Mucosa of gallbladder (tissue), 1 donor: Measurements from ENCODE around the gene ATG7. TPM values are rescaled to one million over a fixed set of nuclear protein-coding genes. Genes with fewer than 3 reads are reported as not detected.
A peak's percentile ranks its signal among the peaks of the same experiment; 100 is the strongest.
"Not testable (repeated sequence)": the region's sequence is repeated elsewhere in the genome, so short reads cannot be mapped to it uniquely, and the experiment has no call there.

Experiments used
- DNase-seq: peaks from one replicate; pipeline ENCODE4 v3.0.0-alpha.2; 2020; ENCODE audit warnings: low spot score
- total RNA-seq: library from RNA; stranded (reverse); gene quantifications from one replicate; pipeline ENCODE4 v1.2.1, GENCODE V29; 2021
- donor health status: DM: no; HTN: no; CAD: no.

ATG7 gene
- total RNA-seq, 1 donor from 2014 or later, result 32.0 TPM

DNA sequence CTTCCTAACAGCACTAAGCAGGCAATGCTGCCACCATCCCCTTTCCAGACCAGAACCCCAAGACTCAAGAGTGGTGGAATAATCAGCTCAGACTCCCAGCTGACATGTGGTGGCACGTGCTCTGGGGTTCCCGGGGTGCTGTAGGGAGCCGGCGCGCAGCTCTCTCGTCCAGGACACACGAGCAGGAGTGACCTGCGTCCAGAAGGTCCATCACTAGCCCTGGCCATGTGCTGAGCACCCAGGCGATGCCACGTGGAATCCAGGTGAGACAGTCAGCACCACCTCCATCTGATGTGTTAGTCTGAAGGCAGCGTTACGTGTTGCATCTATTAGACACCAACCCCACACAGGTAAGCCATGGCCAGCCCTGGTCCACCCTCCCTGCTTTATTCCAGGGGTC, 293.3 kb downstream of the ATG7 start:
- no peak for DNase-seq

DNA sequence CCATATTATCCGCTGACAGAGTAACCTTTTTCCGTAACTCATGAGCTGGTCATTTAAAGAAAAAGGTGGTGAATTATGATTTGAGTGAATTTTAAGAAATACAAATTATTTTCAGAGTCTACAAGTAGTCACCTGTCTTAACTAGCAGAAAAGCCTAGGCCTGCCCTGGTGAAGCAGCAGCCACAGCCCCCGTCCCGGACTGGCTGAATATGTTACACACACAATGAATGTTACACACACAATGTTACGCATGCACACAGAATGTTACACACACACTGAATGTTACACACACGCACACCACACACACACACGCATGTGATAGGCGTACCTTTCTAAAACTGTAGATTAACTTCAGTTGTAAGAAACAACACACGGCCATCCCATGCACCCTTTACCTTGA, 293.7 kb downstream of the ATG7 start:
- no peak for DNase-seq

DNA sequence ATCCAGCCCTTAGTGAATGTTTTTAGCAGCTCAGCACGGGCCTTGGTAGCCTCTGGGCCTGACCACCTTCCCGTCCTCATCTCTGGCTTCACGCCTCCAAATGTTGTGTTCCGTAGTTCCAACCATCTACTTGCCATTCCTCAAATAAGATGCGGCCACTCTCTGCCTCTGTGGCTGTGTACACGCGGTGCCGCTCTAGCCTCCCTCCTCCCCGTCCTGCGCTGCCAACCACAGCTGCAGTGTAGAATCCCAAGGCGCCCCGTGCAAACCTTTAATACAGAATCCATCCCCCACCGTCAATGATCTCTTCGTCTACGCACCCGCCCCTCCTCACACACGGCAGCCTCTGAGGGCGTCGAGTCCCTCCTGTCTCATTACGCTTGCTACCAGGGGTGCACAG, 294.3 kb downstream of the ATG7 start:
- no peak for DNase-seq

DNA sequence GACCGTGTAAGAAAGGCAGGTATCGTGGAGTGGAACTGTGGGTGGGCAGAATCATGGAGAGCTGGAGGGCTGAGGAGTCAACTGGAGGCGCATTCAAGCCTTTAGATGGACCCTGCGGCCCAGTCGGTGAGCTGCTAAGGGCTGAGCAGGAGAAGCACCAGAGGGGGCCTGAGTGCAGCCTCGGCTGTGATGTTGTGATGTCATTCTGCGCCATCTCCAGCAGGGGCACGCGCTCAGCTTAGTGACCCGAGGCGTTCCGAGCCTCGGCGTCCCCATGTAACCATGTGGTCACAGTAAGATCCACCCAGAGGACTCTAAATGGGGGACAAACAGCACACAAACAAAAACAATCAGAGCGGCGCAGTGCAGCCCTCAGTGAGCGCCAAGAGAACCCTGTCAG, 294.7 kb downstream of the ATG7 start:
- DNase-seq, result no peak

DNA sequence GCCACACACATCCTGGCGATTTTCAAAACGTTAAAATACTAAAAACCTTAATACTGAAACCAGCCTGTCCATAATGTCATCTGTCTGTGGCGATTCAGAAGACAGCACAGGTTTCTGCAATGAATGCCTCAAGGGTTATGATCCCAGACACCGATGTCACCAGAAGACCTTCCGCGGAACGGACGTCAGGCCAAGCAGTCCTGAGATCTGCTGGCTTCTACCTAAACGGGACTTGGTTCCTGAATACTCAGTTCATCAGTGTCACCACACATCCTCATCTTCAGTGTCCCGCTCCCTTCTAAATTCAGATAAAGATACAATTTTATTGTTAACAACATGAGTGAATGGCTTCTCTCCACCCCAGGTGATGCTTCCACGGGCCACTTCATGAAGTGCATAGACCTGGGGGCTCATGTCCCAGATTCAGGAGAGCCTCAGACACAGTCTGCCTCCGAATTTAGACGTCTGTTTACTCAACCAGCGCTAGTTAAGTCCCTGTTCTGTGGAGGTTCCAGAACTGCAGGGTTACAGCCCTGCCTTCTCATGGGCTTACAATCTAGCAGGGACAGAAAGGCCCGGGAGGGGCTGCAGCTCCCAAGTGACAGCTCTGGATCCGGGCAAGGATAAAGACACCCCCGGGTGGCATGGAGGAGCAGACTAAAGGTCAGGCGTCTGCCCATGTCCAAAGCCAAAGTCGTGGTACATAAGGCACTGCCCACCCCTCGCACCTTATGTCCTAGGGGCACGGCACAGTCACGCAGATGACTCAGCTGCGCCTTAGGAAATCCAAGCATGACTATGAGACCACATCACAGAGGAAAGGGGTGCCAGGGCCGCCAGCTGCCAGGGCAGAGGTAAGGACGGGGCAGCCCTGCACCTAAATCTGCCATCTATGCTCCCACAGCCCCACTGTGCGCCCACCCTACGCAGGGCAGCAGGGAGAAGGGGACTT, 295.6 kb downstream of the ATG7 start:
- no peak for DNase-seq

DNA sequence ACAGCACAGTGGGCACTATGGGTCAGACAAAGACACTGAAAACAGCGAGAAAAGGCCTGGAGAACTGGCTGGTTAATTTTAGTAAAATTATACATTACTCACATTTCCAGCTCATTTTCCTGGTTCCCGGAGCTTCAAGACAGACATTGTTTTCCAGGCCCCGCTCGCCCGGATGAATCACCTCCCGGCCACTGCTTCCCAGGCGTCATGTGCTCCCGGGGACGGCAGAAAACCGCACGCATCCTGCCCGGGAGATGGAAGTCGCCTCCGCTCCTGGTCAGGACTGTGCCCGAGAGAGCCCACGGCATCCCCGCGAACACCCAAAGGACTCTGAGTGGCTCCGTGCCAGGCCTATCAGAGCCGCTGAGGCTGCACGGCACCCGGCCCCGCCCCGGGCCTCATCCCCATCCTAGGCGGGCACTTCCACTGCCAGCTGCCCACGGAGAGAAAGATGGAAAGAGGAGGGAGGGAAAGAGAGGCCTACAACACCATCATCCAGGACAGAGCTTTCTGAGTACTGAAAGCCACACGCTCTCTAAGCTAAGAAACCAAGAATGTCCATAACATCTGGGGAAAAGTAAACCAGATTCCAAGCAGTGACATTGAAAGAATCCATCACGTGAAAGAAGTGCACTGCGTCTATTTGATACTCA, 296.4 kb downstream of the ATG7 start:
- peak; percentile 63 for DNase-seq

DNA sequence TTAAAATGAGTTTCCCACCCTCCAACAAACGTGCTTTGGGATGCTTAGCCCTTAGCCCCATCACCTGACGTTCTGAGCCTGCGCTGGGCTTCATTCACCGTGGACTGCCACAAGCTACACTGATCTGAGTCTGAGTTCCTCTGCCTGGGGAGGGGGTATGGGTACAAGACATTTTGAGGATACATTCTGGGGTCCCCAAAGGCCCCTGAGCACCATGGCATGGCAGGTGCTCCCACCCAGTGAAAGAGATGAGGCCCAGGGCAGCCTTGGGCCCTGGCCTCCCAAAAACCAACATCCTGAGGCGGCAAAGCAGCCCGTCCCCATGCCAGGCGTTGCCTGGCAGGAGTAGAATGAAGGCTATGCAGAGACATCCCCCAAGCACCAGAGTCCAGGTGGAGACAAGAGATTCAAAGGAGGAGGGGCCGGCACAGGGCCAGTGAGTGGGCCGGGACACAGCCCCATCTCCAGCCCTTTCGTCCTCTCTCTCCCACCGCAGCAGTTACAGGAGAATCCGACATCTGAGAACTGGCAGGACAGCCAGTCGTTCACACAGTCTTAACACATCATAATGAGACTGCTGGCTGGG, 297.1 kb downstream of the ATG7 start:
- DNase-seq, result no peak

DNA sequence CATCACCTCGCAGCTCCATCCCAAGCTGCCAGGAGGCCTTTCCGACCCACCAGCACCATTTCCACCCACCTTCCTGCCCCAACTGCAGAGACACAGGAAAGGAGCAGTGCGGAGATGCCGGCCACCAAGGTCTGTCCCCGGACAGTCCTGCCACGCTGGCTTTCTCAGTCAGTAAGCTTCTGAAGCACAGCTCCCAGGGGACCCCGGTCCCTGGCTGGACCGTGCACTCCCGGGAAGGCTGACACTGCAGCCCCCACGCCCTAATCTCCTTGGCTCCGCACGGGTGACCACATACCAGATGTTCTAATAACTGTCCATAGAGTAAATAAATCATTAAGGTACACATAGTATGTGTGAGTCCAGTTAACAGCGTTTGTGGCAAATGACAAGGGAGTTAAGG, 298.1 kb downstream of the ATG7 start:
- no peak for DNase-seq

DNA sequence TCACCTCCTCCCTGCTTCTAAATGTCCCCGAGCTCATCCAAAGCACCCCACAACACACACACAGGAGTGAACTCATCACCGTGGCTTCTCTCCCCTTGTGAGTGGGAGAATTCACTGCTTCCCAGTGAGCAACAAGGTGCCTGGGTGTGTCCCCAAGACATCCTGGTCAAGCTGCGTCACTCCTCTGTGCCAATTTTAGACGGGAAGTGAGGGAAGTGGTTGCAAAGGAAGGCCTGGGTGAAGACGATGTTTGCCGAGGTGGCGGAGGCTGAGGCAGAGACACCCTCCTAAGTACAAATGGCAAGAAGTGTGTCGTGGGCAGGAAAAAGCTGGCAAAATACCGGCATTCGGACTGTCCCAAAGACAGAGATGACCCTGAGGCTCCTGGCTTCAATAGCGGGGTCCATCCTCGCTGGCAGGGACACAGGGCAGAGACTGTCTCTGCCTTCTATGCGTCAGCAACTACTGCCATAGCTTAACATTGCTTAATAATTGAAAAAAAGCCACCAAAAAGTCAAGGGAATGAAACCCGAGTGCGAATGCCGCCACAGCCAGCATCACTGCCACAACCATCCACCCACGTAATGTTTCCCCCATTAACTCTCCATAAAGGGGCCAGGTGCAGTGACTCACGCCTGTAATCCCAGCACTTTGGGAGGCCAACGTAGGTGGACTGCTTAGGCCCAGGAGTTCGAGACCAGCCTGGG, 298.7 kb downstream of the ATG7 start:
- no peak for DNase-seq

DNA sequence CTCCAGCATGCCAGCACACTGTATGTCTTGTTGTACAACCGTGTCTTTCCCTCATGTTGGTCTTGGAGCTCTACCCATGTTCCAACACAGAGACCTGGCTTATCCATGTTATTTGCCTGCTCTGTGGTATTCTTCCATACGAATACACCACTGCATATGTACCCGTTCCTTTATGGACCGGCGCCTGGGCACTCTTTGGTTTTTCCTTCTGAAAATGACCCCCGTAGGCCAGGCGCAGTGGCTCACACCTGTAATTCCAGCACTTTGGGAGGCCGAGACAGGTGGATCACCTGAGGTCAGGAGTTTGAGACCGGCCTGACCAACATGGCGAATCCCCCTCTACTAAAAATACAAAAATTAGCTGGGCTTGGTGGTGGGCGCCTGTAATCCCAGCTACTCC, 300.5 kb downstream of the ATG7 start:
- not testable (repeated sequence) for DNase-seq

DNA sequence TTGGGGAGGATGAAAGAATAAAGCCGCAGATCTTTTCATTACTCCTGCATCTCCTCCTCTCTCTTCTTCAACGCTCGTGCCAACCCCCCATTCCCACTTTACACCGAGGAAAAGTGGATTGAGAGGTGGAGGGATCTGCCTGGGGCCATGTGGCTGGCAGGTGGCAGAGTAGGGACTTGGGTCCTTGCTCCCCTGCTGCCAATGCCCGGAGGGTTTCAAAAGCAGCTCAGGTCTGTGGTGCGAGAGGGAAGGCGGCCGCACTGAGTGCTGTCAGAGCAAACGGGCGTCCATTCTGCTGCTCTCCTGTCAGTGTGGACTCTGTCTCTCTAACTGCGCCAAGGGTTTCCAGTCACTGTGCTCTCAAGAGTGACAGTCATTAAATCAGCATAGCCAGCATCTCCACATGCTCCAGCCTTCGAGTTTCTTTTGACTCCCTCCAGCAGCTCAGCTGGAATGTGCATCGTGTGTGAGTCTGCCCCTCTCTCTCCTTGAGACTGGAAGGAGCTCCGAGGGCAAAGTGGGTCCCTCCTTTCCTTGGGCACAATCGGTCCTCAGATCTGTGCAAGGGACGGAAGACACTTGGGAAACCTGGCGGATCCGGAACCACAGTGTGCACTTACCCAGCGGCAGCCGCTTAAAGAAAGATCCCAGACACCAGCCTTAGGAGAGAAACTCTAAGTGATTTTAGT, 302.9 kb downstream of the ATG7 start:
- DNase-seq, result no peak

DNA sequence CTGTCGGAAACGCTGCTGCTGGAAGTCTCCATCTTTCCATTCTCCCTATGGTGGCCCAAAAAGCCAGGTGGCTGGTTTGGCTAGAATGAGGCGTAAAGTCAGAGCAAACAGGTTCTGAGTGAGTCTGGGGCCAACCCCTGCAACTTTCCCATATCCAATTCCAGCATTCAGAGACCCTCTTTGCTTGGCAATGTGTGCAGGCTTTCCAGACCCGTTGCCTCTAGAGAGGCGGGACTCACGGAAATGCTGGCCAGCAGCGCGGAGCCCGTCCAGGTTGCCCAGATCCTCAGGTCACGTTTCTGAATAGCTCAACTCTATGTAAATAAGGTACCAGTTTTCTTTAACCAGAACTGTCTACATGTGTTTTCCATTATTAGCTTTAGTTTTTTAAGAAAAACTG, 303.5 kb downstream of the ATG7 start:
- DNase-seq, result no peak

DNA sequence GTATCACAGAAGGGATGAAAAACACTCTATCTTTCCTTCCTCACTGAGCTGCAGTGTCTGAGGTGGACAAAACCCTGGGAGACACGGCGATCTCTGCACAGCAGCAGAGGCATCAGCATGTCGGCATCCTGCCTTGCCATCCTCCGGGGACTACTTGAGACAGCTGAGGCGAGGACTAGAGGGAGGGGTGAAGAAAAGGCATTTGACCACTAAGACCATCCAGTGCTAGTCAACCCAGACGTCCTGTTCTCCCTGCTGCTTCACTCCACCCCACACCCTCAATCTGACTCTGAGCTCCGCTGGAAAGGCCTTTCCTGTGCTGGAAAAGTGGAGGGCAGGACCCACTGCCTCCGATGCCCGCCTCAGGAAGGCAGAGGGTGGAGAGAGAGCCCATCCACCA, 304.3 kb downstream of the ATG7 start:
- DNase-seq, result no peak

DNA sequence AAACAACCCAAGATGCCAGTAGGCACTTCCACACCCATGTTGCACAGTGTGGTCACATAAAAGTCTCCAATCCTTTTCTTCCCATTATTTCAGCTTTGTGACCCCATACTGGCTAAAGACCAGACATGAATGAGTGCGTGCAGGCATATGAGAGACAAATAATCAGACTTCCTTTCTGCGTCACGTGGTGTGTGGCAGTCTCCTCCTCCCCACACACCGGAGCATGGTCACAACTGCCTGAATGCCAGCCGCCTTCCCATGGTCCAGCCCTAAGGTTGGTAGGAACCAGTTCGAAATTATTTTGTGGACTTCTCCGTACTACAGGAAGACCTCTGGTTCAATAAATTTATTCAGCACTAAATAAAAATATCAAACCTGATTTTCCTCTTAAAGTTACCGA, 306.0 kb downstream of the ATG7 start:
- DNase-seq, result no peak

DNA sequence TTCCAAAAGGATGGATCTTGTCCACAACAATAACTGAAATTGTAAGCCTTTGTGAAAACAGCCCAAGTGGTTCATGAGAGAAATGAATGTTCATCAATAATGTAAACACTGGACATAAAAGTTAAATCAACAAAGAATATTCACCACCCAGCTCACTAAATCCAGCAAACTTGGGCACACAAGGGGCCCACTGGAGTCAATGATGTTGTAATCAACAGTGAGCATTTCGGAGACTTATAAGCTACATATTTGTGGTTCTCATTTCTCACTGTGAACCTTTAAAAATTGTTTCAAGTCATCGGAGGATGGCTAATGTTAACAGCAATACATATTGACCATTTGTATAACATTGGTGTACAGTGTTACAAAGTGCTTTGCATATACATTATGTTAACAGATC, 308.4 kb downstream of the ATG7 start:
- no peak for DNase-seq

DNA sequence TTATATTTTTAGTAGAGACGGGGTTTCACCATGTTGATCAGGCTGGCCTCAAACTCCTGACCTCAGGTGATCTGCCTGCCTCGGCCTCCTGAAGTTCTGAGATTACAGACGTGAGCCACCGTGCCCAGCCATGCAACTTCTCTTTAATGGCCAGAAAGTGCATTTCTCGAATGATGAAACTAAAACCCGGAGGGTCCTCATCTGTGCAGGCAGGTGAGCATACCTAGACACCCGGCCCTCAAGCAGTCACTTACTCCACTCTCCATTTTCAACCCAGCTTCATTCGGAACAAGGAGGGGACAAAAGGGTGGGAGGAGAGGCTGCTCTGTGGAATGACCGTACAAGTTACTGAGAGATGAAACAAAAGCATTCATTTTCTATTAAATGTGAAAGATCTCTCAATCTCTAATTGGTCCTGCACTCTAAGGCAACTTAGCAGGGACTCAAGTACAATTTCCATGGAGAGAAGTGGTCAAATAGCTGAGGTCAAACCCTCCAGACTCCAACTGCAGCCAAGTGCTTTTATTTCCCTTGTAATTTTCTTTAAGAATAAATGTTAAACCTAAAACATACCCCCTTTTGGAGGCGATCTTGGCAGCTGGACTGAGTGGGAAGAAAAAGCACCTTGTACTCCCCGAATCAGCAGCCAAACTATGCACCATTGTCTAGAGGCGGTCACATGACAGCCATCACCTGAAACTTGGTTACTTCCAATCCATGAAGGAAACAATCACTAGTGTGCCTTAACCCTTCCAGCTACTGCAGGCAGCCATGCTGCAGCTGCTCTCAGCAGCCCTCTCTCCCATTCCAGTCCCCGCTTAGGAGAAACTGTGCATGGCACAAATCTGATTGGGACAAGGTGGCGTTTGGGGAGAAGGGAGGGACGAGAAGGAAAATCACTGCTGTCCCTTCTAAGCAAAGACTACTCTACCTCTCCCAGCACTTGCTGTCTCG, 309.3 kb downstream of the ATG7 start:
- DNase-seq, result peak; percentile 71

DNA sequence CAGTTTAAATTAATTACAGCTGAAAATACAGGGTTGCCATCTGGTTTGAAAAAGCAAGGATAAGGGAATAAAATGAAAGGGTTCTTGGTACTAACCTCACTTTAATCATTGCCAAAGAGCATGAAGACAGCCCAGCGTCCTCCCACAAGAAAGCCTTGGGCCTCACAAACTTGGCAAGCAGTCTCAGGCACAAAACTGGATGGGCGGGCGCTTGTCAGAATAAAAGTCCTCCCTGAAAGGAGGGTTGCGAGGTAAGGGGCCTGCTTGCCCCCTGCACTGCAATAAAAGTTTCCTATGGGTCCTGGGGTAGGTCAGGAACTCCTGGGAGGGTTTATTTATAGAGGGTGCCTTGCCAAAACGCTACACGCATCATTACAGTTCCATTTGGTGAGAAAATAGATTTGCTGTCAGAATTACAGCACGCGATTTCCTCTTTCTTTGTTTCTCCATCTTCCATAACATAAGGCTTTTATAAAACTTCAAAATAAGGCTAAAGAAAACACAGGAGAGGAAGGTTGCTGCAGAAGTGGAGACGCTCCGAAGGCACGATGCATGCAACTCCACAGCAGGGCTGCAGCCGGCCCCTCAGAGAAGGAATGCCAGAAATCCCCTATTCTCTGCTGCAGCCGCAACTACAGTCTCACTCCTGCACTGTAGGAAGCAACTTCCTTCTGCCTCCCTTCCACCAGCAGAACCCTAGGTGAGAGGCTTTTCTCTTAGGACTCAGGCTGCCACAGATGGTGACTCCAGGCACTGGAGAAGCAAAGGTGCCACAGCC, 310.2 kb downstream of the ATG7 start:
- peak; percentile 55 for DNase-seq

DNA sequence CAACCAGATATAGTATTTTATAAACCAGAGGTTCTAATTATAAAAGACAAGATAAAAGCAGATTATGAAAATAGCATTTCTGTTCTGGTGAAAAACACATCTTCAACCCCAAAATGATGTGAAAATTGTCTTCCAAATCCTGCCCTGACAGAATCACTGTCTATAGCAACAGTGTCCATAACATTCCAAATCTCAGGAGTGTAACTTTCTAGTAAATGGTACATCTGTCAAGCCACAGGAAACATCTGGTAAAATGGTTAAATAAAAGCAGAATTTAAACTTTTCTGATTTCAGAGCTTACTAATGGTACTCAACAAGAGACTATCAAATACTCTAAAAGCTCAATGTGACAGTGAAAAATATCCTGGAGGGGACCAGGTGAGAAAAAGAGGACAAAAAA, 311.0 kb downstream of the ATG7 start:
- DNase-seq, result no peak

DNA sequence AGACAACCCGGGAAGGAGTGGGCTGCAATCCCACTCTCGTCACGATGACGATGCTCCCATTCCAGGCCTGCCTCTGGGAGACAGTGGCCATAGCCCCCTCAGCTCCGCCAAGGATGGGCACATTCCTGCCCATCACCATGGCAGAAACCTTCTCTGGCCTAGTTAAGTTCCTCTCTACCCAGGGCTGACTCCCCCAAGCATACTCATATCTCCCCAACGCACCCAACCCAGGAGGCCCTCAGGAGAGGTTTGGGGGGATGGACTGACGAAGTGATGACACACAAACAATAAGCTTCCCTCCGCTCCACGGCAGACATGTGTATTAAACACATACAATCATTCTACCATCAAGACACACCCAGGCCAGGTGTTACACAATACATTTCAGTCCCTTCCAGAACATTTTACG, 311.4 kb downstream of the ATG7 start:
- no peak for DNase-seq

DNA sequence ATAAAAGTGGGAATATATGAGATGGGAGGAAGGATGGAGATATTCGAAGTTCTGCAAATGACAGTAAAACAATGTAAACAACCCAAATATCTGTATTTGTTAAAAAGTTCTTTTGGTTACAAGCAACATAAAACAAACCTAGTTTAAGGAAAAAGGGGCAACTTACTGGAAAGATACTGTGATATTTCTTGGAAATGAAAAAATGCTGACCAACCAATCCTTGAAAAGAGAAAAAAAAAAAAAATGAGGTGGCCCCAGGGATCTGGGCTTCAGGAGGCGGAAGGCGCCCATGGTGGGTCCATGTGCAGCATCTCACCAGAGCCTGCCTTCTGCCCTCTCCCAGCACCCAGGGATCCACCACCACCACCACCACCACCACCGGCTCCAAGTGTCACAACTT, 312.4 kb downstream of the ATG7 start:
- DNase-seq, result no peak
